ENCODE data around the gene SFMBT1. TPM values are rescaled to one million over a fixed set of nuclear protein-coding genes. Genes with fewer than 3 reads are reported as not detected.

Gene SFMBT1
- total and polyA plus RNA-seq, 2 of the 8 experiments (the other 6 are each of a cell fraction or from before 2014, with no cell fraction given): 8.1 to 16.8 TPM

DNA sequence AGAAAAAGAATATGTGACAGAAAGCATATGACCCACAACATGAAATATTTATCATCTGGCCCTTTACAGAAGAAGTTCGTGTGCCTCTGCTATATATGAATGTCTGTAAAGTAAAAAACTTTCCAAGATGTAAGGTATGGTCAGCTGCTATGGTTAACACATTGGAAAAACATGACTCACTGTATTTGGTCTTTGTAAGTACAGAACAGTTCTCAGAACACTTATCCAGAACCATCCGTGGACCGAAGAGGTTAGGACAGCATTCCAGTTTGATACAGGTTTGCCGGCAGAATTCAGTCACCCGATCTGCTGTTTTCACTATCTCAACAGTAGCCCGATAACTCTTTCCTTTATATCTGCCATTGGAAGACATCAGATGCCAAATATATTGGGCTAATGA is 135.1 kb downstream of the SFMBT1 start (continued):
- TF ChIP-seq, protein P1, sequence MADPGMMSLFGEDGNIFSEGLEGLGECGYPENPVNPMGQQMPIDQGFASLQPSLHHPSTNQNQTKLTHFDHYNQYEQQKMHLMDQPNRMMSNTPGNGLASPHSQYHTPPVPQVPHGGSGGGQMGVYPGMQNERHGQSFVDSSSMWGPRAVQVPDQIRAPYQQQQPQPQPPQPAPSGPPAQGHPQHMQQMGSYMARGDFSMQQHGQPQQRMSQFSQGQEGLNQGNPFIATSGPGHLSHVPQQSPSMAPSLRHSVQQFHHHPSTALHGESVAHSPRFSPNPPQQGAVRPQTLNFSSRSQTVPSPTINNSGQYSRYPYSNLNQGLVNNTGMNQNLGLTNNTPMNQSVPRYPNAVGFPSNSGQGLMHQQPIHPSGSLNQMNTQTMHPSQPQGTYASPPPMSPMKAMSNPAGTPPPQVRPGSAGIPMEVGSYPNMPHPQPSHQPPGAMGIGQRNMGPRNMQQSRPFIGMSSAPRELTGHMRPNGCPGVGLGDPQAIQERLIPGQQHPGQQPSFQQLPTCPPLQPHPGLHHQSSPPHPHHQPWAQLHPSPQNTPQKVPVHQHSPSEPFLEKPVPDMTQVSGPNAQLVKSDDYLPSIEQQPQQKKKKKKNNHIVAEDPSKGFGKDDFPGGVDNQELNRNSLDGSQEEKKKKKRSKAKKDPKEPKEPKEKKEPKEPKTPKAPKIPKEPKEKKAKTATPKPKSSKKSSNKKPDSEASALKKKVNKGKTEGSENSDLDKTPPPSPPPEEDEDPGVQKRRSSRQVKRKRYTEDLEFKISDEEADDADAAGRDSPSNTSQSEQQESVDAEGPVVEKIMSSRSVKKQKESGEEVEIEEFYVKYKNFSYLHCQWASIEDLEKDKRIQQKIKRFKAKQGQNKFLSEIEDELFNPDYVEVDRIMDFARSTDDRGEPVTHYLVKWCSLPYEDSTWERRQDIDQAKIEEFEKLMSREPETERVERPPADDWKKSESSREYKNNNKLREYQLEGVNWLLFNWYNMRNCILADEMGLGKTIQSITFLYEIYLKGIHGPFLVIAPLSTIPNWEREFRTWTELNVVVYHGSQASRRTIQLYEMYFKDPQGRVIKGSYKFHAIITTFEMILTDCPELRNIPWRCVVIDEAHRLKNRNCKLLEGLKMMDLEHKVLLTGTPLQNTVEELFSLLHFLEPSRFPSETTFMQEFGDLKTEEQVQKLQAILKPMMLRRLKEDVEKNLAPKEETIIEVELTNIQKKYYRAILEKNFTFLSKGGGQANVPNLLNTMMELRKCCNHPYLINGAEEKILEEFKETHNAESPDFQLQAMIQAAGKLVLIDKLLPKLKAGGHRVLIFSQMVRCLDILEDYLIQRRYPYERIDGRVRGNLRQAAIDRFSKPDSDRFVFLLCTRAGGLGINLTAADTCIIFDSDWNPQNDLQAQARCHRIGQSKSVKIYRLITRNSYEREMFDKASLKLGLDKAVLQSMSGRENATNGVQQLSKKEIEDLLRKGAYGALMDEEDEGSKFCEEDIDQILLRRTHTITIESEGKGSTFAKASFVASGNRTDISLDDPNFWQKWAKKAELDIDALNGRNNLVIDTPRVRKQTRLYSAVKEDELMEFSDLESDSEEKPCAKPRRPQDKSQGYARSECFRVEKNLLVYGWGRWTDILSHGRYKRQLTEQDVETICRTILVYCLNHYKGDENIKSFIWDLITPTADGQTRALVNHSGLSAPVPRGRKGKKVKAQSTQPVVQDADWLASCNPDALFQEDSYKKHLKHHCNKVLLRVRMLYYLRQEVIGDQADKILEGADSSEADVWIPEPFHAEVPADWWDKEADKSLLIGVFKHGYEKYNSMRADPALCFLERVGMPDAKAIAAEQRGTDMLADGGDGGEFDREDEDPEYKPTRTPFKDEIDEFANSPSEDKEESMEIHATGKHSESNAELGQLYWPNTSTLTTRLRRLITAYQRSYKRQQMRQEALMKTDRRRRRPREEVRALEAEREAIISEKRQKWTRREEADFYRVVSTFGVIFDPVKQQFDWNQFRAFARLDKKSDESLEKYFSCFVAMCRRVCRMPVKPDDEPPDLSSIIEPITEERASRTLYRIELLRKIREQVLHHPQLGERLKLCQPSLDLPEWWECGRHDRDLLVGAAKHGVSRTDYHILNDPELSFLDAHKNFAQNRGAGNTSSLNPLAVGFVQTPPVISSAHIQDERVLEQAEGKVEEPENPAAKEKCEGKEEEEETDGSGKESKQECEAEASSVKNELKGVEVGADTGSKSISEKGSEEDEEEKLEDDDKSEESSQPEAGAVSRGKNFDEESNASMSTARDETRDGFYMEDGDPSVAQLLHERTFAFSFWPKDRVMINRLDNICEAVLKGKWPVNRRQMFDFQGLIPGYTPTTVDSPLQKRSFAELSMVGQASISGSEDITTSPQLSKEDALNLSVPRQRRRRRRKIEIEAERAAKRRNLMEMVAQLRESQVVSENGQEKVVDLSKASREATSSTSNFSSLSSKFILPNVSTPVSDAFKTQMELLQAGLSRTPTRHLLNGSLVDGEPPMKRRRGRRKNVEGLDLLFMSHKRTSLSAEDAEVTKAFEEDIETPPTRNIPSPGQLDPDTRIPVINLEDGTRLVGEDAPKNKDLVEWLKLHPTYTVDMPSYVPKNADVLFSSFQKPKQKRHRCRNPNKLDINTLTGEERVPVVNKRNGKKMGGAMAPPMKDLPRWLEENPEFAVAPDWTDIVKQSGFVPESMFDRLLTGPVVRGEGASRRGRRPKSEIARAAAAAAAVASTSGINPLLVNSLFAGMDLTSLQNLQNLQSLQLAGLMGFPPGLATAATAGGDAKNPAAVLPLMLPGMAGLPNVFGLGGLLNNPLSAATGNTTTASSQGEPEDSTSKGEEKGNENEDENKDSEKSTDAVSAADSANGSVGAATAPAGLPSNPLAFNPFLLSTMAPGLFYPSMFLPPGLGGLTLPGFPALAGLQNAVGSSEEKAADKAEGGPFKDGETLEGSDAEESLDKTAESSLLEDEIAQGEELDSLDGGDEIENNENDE (IDR thresholded peaks at IDR 0.05; ENCODE audit: insufficient replicate concordance, low read length): no peak
- TF ChIP-seq, protein P2, sequence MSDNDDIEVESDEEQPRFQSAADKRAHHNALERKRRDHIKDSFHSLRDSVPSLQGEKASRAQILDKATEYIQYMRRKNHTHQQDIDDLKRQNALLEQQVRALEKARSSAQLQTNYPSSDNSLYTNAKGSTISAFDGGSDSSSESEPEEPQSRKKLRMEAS (IDR thresholded peaks at IDR 0.05): no peak
- TF ChIP-seq PHF8 (conservative IDR thresholded peaks at IDR 0.05; ENCODE audit: low read depth, low read length) (no peak), RFX5 (IDR thresholded peaks at IDR 0.05; ENCODE audit: borderline replicate concordance, low read depth, low read length) (no peak), KDM5A (IDR thresholded peaks at IDR 0.05; ENCODE audit: low read length) (no peak)
- TF ChIP-seq, protein P3, sequence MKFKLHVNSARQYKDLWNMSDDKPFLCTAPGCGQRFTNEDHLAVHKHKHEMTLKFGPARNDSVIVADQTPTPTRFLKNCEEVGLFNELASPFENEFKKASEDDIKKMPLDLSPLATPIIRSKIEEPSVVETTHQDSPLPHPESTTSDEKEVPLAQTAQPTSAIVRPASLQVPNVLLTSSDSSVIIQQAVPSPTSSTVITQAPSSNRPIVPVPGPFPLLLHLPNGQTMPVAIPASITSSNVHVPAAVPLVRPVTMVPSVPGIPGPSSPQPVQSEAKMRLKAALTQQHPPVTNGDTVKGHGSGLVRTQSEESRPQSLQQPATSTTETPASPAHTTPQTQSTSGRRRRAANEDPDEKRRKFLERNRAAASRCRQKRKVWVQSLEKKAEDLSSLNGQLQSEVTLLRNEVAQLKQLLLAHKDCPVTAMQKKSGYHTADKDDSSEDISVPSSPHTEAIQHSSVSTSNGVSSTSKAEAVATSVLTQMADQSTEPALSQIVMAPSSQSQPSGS (IDR thresholded peaks at IDR 0.05; ENCODE audit: low read length): no peak
